WTC11 (cell line): Measurements from ENCODE around the gene ZDHHC11. TPM values are rescaled to one million over a fixed set of nuclear protein-coding genes. Genes with fewer than 3 reads are reported as not detected.

Experiments
- ATAC-seq: fragments of 200-7000 bp; cut with Tn5 transposase; 2 replicates; pipeline ENCODE4 v1.10.0; 2021; ENCODE audit warnings: mild to moderate bottlenecking, moderate library complexity
- CTCF ChIA-PET: fragments of 300-600 bp; sonication (Branson Sonifier 250); formaldehyde crosslinking; loops from one replicate; lab custom pipeline; 2021; ENCODE audit warnings: antibody characterized with exemption; lab: Charles Lee
- POLR2A ChIA-PET: fragments of 350-600 bp; sonication (Branson Sonifier 250); formaldehyde crosslinking; loops from one replicate; lab custom pipeline; 2021; ENCODE audit warnings: antibody characterized with exemption; lab: Charles Lee
- DNase-seq: peaks from one replicate; pipeline ENCODE4 v3.0.0; 2021; ENCODE audit warnings: low spot score
- H3K27ac Mint-ChIP-seq: 2 replicates; pipeline ENCODE4 v1.8.0; 2021; ENCODE audit warnings: mixed read lengths
- H3K27me3 Mint-ChIP-seq: 2 replicates; pipeline ENCODE4 v1.8.0; 2021; ENCODE audit warnings: low read depth, mild to moderate bottlenecking, moderate library complexity, mixed read lengths
- H3K36me3 Mint-ChIP-seq: 2 replicates; pipeline ENCODE4 v1.8.0; 2021; ENCODE audit warnings: mixed read lengths
- H3K4me1 Mint-ChIP-seq: 2 replicates; pipeline ENCODE4 v1.8.0; 2022; ENCODE audit warnings: mixed read lengths
- H3K4me3 Mint-ChIP-seq: 2 replicates; pipeline ENCODE4 v1.8.0; 2021; ENCODE audit warnings: mild to moderate bottlenecking, moderate library complexity, mixed read lengths
- H3K9me3 Mint-ChIP-seq: 2 replicates; pipeline ENCODE4 v1.8.0; 2021; ENCODE audit warnings: mixed read lengths
- ATF1 ChIP-seq: sonication (generic); formaldehyde crosslinking; IDR thresholded peaks from 2 replicates; pipeline ENCODE4 v1.8.1; 2023; ENCODE audit warnings: mild to moderate bottlenecking, moderate library complexity, missing genetic modification reagents
- GABPB1 ChIP-seq: sonication (generic); formaldehyde crosslinking; IDR thresholded peaks from 2 replicates; pipeline ENCODE4 v1.8.1; 2023; ENCODE audit warnings: mild to moderate bottlenecking, missing genetic modification reagents
- IRF2 ChIP-seq: sonication (generic); formaldehyde crosslinking; IDR thresholded peaks from 2 replicates; pipeline ENCODE4 v1.8.0; 2022; ENCODE audit warnings: low read depth, missing genetic modification reagents, borderline replicate concordance
- JUN ChIP-seq: sonication (generic); formaldehyde crosslinking; IDR thresholded peaks from 2 replicates; pipeline ENCODE4 v1.8.0; 2023; ENCODE audit warnings: mild to moderate bottlenecking, missing genetic modification reagents
- MXD4 ChIP-seq: fragments of 250-450 bp; sonication (Bioruptor Pico); IDR thresholded peaks from 2 replicates; pipeline ENCODE4 v1.8.0; 2021; ENCODE audit warnings: mild to moderate bottlenecking, moderate library complexity, borderline replicate concordance
- NFYB ChIP-seq: sonication (generic); formaldehyde crosslinking; conservative IDR thresholded peaks from 2 replicates; pipeline ENCODE4 v1.8.0; 2022; ENCODE audit warnings: low read depth, missing genetic modification reagents
- NR1H2 ChIP-seq: sonication (generic); formaldehyde crosslinking; IDR thresholded peaks from 2 replicates; pipeline ENCODE4 v1.9.0; 2021; ENCODE audit warnings: mild to moderate bottlenecking, moderate library complexity, missing genetic modification reagents
- NR3C1 ChIP-seq: sonication (generic); formaldehyde crosslinking; conservative IDR thresholded peaks from 2 replicates; pipeline ENCODE4 v1.8.1; 2023; ENCODE audit warnings: low read depth, mild to moderate bottlenecking, missing genetic modification reagents
- RORB ChIP-seq: fragments of 250-450 bp; sonication (Bioruptor Pico); IDR thresholded peaks from 2 replicates; pipeline ENCODE4 v1.9.0; 2021; ENCODE audit warnings: mild to moderate bottlenecking
- SMAD4 ChIP-seq: sonication (generic); formaldehyde crosslinking; IDR thresholded peaks from 2 replicates; pipeline ENCODE4 v1.8.0; 2022; ENCODE audit warnings: mild to moderate bottlenecking, missing genetic modification reagents
- SP1 ChIP-seq: sonication (generic); formaldehyde crosslinking; conservative IDR thresholded peaks from 2 replicates; pipeline ENCODE4 v1.8.1; 2022; ENCODE audit warnings: missing genetic modification reagents
- ZNF121 ChIP-seq: sonication (generic); formaldehyde crosslinking; IDR thresholded peaks from 2 replicates; pipeline ENCODE4 v1.8.0; 2023; ENCODE audit warnings: missing genetic modification reagents
- ZNF219 ChIP-seq: sonication (generic); formaldehyde crosslinking; IDR thresholded peaks from 2 replicates; pipeline ENCODE4 v1.8.0; 2023; ENCODE audit warnings: missing genetic modification reagents, mild to moderate bottlenecking, borderline replicate concordance
- ZNF416 ChIP-seq: fragments of 250-450 bp; sonication (Bioruptor Pico); IDR thresholded peaks from 2 replicates; pipeline ENCODE4 v1.9.0; 2021; ENCODE audit warnings: mild to moderate bottlenecking, inconsistent platforms
- total RNA-seq: library from RNA; stranded (reverse); gene quantifications from 3 replicates; pipeline ENCODE4 v1.2.3, GENCODE V29; 2021
- TF ChIP-seq, protein P1 (sequence below): sonication (generic); formaldehyde crosslinking; IDR thresholded peaks from 2 replicates; pipeline ENCODE4 v1.8.1; 2022; ENCODE audit warnings: low read depth, missing genetic modification reagents, borderline replicate concordance
- TF ChIP-seq, protein P2 (sequence below): sonication (generic); formaldehyde crosslinking; IDR thresholded peaks from 2 replicates; pipeline ENCODE4 v1.8.1; 2023; ENCODE audit warnings: mild to moderate bottlenecking, missing genetic modification reagents
- TF ChIP-seq, protein P3 (sequence below): fragments of 250-450 bp; sonication (Bioruptor Pico); IDR thresholded peaks from 2 replicates; pipeline ENCODE4 v1.9.0; 2021; ENCODE audit warnings: moderate library complexity, mild to moderate bottlenecking, inconsistent platforms, borderline replicate concordance
- TF ChIP-seq, protein P4 (sequence below): fragments of 250-450 bp; sonication (Bioruptor Pico); IDR thresholded peaks from 2 replicates; pipeline ENCODE4 v1.9.0; 2021; ENCODE audit warnings: mild to moderate bottlenecking, borderline replicate concordance
- TF ChIP-seq, protein P5 (sequence below): sonication (generic); formaldehyde crosslinking; IDR thresholded peaks from 2 replicates; pipeline ENCODE4 v1.8.0; 2023; ENCODE audit warnings: mild to moderate bottlenecking, missing genetic modification reagents

ZDHHC11 gene
- total RNA-seq, 1 experiment from 2014 or later = 21.4 TPM

DNA sequence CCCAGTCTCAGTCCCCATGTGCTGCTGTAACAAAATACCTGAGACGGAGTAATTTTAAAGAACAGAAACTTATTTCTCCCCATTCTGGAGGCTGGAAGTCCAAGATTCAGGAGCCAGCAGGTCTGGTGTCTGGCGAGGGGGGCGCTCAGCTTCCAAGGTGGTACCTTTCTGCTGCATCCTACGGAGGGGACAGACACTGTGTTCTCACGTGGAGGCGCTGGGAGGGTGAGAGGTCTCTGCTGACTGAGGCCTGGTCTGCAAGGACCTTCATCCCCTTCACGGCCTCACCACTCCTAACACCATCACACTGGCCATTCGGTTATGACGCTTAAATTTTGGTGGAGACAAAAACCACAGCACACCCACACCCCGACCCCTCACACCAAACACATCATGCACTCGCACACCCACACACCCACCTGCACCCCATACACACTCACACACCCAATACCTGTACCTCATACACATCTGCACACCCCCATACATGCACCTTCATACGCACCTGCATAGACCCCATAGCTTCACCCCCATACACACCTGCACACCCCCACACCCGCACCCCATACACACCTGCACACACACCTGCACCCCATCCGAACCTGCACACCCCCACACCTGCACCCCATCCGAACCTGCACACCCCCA is 9.8 kb upstream of the ZDHHC11 start (continued):
- TF ChIP-seq, protein P1, sequence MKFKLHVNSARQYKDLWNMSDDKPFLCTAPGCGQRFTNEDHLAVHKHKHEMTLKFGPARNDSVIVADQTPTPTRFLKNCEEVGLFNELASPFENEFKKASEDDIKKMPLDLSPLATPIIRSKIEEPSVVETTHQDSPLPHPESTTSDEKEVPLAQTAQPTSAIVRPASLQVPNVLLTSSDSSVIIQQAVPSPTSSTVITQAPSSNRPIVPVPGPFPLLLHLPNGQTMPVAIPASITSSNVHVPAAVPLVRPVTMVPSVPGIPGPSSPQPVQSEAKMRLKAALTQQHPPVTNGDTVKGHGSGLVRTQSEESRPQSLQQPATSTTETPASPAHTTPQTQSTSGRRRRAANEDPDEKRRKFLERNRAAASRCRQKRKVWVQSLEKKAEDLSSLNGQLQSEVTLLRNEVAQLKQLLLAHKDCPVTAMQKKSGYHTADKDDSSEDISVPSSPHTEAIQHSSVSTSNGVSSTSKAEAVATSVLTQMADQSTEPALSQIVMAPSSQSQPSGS = no peak
- TF ChIP-seq IRF2 (CRISPR knock-in tag) = no peak
- no peak for TF ChIP-seq RORB (CRISPR knock-in tag)
- no peak for TF ChIP-seq JUN (CRISPR knock-in tag)
- TF ChIP-seq, protein P2, sequence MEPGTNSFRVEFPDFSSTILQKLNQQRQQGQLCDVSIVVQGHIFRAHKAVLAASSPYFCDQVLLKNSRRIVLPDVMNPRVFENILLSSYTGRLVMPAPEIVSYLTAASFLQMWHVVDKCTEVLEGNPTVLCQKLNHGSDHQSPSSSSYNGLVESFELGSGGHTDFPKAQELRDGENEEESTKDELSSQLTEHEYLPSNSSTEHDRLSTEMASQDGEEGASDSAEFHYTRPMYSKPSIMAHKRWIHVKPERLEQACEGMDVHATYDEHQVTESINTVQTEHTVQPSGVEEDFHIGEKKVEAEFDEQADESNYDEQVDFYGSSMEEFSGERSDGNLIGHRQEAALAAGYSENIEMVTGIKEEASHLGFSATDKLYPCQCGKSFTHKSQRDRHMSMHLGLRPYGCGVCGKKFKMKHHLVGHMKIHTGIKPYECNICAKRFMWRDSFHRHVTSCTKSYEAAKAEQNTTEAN (CRISPR knock-in tag) = no peak
- TF ChIP-seq, all 79 proteins: peak for 0

DNA sequence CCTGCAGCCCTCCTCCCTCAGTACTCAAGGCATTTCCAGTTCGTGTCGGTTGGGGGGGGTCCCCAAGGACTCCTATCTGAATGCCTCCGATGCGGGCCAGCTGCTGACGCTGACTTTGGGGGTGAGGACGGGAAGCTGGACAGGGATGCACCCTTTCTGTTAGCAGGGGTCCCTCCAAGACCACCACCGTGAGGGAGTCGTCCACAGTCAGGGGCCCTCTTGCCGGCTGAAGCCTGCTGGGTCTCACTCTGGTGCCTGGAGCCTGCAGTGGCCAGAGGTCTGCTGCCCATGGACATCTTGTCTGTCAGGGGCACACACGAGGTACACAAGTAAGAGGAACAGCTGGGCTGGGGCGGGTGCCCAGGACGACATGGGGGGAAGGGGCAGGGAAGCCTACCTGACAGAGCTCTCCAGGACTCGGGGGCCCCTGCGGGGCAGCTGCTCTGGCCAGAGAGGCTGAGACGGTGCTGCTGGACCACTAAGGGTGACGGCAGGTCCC is 9.1 kb upstream of the ZDHHC11 start:
- no peak for DNase-seq

More for the DNA sequence above, 9.1 kb upstream of the ZDHHC11 start:
- no peak overlapping the region for H3K27ac Mint-ChIP-seq
- peaks cover 16% of the 10 kb centered on the region for H3K36me3 Mint-ChIP-seq
- POLR2A ChIA-PET = no interaction called here
- TF ChIP-seq ATF1 (CRISPR knock-in tag) = no peak
- TF ChIP-seq, protein P3, sequence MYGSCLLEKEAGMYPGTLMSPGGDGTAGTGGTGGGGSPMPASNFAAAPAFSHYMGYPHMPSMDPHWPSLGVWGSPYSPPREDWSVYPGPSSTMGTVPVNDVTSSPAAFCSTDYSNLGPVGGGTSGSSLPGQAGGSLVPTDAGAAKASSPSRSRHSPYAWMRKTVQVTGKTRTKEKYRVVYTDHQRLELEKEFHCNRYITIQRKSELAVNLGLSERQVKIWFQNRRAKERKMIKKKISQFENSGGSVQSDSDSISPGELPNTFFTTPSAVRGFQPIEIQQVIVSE (CRISPR knock-in tag) = no peak
- no peak for TF ChIP-seq GABPB1 (CRISPR knock-in tag)
- no peak for TF ChIP-seq NFYB (CRISPR knock-in tag)
- no peak for TF ChIP-seq ZNF219 (CRISPR knock-in tag)
- no peak for TF ChIP-seq ZNF121 (CRISPR knock-in tag)
- TF ChIP-seq MXD4 (CRISPR knock-in tag) = no peak
- TF ChIP-seq SMAD4 = no peak
- no peak for TF ChIP-seq NR3C1
- no peak for TF ChIP-seq SP1
- no peak for TF ChIP-seq NR1H2 (CRISPR knock-in tag)
- TF ChIP-seq, protein P4, sequence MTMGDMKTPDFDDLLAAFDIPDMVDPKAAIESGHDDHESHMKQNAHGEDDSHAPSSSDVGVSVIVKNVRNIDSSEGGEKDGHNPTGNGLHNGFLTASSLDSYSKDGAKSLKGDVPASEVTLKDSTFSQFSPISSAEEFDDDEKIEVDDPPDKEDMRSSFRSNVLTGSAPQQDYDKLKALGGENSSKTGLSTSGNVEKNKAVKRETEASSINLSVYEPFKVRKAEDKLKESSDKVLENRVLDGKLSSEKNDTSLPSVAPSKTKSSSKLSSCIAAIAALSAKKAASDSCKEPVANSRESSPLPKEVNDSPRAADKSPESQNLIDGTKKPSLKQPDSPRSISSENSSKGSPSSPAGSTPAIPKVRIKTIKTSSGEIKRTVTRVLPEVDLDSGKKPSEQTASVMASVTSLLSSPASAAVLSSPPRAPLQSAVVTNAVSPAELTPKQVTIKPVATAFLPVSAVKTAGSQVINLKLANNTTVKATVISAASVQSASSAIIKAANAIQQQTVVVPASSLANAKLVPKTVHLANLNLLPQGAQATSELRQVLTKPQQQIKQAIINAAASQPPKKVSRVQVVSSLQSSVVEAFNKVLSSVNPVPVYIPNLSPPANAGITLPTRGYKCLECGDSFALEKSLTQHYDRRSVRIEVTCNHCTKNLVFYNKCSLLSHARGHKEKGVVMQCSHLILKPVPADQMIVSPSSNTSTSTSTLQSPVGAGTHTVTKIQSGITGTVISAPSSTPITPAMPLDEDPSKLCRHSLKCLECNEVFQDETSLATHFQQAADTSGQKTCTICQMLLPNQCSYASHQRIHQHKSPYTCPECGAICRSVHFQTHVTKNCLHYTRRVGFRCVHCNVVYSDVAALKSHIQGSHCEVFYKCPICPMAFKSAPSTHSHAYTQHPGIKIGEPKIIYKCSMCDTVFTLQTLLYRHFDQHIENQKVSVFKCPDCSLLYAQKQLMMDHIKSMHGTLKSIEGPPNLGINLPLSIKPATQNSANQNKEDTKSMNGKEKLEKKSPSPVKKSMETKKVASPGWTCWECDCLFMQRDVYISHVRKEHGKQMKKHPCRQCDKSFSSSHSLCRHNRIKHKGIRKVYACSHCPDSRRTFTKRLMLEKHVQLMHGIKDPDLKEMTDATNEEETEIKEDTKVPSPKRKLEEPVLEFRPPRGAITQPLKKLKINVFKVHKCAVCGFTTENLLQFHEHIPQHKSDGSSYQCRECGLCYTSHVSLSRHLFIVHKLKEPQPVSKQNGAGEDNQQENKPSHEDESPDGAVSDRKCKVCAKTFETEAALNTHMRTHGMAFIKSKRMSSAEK = no peak
- TF ChIP-seq, protein P5, sequence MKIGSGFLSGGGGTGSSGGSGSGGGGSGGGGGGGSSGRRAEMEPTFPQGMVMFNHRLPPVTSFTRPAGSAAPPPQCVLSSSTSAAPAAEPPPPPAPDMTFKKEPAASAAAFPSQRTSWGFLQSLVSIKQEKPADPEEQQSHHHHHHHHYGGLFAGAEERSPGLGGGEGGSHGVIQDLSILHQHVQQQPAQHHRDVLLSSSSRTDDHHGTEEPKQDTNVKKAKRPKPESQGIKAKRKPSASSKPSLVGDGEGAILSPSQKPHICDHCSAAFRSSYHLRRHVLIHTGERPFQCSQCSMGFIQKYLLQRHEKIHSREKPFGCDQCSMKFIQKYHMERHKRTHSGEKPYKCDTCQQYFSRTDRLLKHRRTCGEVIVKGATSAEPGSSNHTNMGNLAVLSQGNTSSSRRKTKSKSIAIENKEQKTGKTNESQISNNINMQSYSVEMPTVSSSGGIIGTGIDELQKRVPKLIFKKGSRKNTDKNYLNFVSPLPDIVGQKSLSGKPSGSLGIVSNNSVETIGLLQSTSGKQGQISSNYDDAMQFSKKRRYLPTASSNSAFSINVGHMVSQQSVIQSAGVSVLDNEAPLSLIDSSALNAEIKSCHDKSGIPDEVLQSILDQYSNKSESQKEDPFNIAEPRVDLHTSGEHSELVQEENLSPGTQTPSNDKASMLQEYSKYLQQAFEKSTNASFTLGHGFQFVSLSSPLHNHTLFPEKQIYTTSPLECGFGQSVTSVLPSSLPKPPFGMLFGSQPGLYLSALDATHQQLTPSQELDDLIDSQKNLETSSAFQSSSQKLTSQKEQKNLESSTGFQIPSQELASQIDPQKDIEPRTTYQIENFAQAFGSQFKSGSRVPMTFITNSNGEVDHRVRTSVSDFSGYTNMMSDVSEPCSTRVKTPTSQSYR = no peak
- TF ChIP-seq ZNF416 (CRISPR knock-in tag) = no peak
- ATAC-seq = no peak
- H3K4me1 Mint-ChIP-seq = no peaks in the 10 kb centered on the region
- H3K9me3 Mint-ChIP-seq = no peaks in the 10 kb centered on the region
- CTCF ChIA-PET = no interaction called here
- no peaks in the 10 kb centered on the region for H3K27me3 Mint-ChIP-seq
- no peak overlapping the region for H3K4me3 Mint-ChIP-seq
